ENCODE measurements around the gene PHF2. TPM values are rescaled to one million over a fixed set of nuclear protein-coding genes. Genes with fewer than 3 reads are reported as not detected.

PHF2 gene
- total RNA-seq, 1 experiment from 2014 or later: 17.4 TPM

- Histone ChIP-seq H2BK15ac (ENCODE audit: low read depth, low read length) (no peak overlapping the region), H2AK5ac (ENCODE audit: insufficient read length, low read length) (no peak overlapping the region), H2BK20ac (ENCODE audit: low read depth, low read length, poor library complexity, severe bottlenecking) (no peak overlapping the region), H3K23me2 (ENCODE audit: insufficient read length, low read depth, low read length, poor library complexity, severe bottlenecking) (peaks cover 2% of the 10 kb centered on the region), H4K5ac (ENCODE audit: insufficient read length, low read depth, low read length) (no peak overlapping the region), H4K91ac (ENCODE audit: insufficient read length, low read depth, low read length) (no peak overlapping the region), H3K9ac (ENCODE audit: extremely low read depth, insufficient read length, low read length) (no peak overlapping the region), H3K79me1 (ENCODE audit: insufficient read depth, low read depth, low read length, poor library complexity, severe bottlenecking) (no peaks in the 10 kb centered on the region), H2BK120ac (ENCODE audit: low read depth, low read length, poor library complexity, severe bottlenecking) (no peak overlapping the region), H4K20me1 (ENCODE audit: control insufficient read depth, insufficient read depth, insufficient read length) (no peaks in the 10 kb centered on the region), H3K23ac (ENCODE audit: insufficient read length, low read depth, low read length) (no peak overlapping the region), H2BK12ac (ENCODE audit: insufficient read length, low read depth, low read length) (no peak overlapping the region), H3K4ac (ENCODE audit: low read depth, low read length) (no peak overlapping the region), H3K14ac (ENCODE audit: insufficient read depth, low read length) (no peak overlapping the region; the same call in 1 of the 2 replicates), H3K27ac (ENCODE audit: insufficient read length, low read depth, low read length) (no peak overlapping the region), H3K4me2 (ENCODE audit: insufficient read depth, insufficient read length, low read length) (no peak overlapping the region), H2BK5ac (ENCODE audit: insufficient read length, low read length) (no peak overlapping the region), H3K56ac (ENCODE audit: insufficient read length, low read depth, low read length) (no peak overlapping the region), H3T11ph (ENCODE audit: low read length) (no peak overlapping the region), H2AFZ (ENCODE audit: low read length) (no peak overlapping the region), H3K27me3 (ENCODE audit: insufficient read depth, low read length) (no peaks in the 10 kb centered on the region), H3K18ac (ENCODE audit: insufficient read length, low read depth, low read length) (no peak overlapping the region), H3K4me1 (ENCODE audit: insufficient read depth, low read length) (no peaks in the 10 kb centered on the region), H3K79me2 (ENCODE audit: insufficient read depth, low read length) (no peaks in the 10 kb centered on the region), H4K8ac (replicated peaks; ENCODE audit: insufficient read length, low read depth, low read length) (no peak overlapping the region), H3K9me3 (ENCODE audit: control insufficient read depth, low read depth, low read length) (no peaks in the 10 kb centered on the region)
- Mint-ChIP-seq H3K36me3 (ENCODE audit: insufficient read depth in 1 of 3, low read depth in 3 of 3) (peaks cover 1 to 28% (median 4%) of the 10 kb centered on the region in 3 experiments; a peak in 4 of 7 replicates), H3K4me1 (peaks cover 0 to 11% of the 10 kb centered on the region in 2 experiments; a peak in 2 of 4 replicates), H3K27me3 (ENCODE audit: low read depth) (no peaks in the 10 kb centered on the region; the same call in 1 of the 2 replicates), H3K4me3 (no peak overlapping the region), H3K27ac (peak overlapping the region in 2 of 3 experiments; percentile 28 to 81; a peak in 1 of 7 replicates), H3K9me3 (peaks cover 0 to 7% of the 10 kb centered on the region in 2 experiments; a peak in 2 of 5 replicates)
- WGBS (ENCODE audit: extremely low coverage, insufficient read length, low lambda C conversion rate): no CpG with 5 or more reads among the region's 8 CpGs
- no peak for TF ChIP-seq CTCF (conservative IDR thresholded peaks at IDR 0.05)
- DNase-seq: peak; percentile 19
These were observed 94.0 kb downstream of the PHF2 start for GRCh38 chr9:93670208-93671019.

Measured in H9 (cell line).